22Rv1 (cell line): ENCODE measurements around the gene TLR3.
"Not testable (repeated sequence)": the region's sequence is repeated elsewhere in the genome, so short reads cannot be mapped to it uniquely, and the experiment has no call there.

Experiments
- H3K27ac ChIP-seq: fragments of 450-650 bp; 2 replicates; pipeline ENCODE4 v1.5.1; 2017
- CTCF ChIP-seq: fragments of 450-650 bp; IDR thresholded peaks from 2 replicates; pipeline ENCODE4 v1.5.1; 2017; ENCODE audit warnings: mild to moderate bottlenecking
- ZFX ChIP-seq: fragments of 450-650 bp; IDR thresholded peaks from 2 replicates; pipeline ENCODE4 v1.6.1; 2017; ENCODE audit warnings: antibody characterized with exemption, borderline replicate concordance

The TLR3 gene

GRCh38 chr4:186033027-186033426 is 35.9 kb upstream of the TLR3 start:
- TF ChIP-seq ZFX (no peak), CTCF (no peak)
- no peak overlapping the region for H3K27ac ChIP-seq

- not testable (repeated sequence) for H3K27ac ChIP-seq
Observed at GRCh38 chr4:186034613-186035012, 34.3 kb upstream of the TLR3 start.

GRCh38 chr4:186036976-186037581 is 31.9 kb upstream of the TLR3 start:
- TF ChIP-seq CTCF (no peak), ZFX (no peak)
- no peak overlapping the region for H3K27ac ChIP-seq

GRCh38 chr4:186037692-186038658 is 31.0 kb upstream of the TLR3 start:
- TF ChIP-seq CTCF (peak; percentile 73), ZFX (no peak)
- H3K27ac ChIP-seq = no peak overlapping the region

GRCh38 chr4:186039697-186040096 is 29.3 kb upstream of the TLR3 start:
- TF ChIP-seq CTCF (no peak), ZFX (no peak)
- no peak overlapping the region for H3K27ac ChIP-seq

GRCh38 chr4:186040316-186040715 is 28.6 kb upstream of the TLR3 start:
- no peak overlapping the region for H3K27ac ChIP-seq
- no peak for TF ChIP-seq CTCF
- no peak for TF ChIP-seq ZFX

GRCh38 chr4:186047501-186047900 is 21.5 kb upstream of the TLR3 start:
- not testable (repeated sequence) for H3K27ac ChIP-seq

GRCh38 chr4:186050135-186050534 is 18.8 kb upstream of the TLR3 start:
- H3K27ac ChIP-seq = not testable (repeated sequence)

- no peak for TF ChIP-seq CTCF
- no peak for TF ChIP-seq ZFX
- no peak overlapping the region for H3K27ac ChIP-seq
Observed at GRCh38 chr4:186051096-186051495, 17.9 kb upstream of the TLR3 start.
